ENCODE data around the gene AGRP.
"Not testable (repeated sequence)": the region's sequence is repeated elsewhere in the genome, so short reads cannot be mapped to it uniquely, and the experiment has no call there.

- not testable (repeated sequence) for TF ChIP-seq REST (IDR thresholded peaks at IDR 0.05; ENCODE audit: insufficient replicate concordance, low read depth)
- TF ChIP-seq, protein P1, sequence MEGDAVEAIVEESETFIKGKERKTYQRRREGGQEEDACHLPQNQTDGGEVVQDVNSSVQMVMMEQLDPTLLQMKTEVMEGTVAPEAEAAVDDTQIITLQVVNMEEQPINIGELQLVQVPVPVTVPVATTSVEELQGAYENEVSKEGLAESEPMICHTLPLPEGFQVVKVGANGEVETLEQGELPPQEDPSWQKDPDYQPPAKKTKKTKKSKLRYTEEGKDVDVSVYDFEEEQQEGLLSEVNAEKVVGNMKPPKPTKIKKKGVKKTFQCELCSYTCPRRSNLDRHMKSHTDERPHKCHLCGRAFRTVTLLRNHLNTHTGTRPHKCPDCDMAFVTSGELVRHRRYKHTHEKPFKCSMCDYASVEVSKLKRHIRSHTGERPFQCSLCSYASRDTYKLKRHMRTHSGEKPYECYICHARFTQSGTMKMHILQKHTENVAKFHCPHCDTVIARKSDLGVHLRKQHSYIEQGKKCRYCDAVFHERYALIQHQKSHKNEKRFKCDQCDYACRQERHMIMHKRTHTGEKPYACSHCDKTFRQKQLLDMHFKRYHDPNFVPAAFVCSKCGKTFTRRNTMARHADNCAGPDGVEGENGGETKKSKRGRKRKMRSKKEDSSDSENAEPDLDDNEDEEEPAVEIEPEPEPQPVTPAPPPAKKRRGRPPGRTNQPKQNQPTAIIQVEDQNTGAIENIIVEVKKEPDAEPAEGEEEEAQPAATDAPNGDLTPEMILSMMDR (IDR thresholded peaks at IDR 0.05; ENCODE audit: insufficient read depth, low read length) = not testable (repeated sequence)
These were observed 30.5 kb upstream of the AGRP start for GRCh38 chr16:67513892-67514291.
